Muscle of back (tissue), 13 donors: ENCODE data around the gene PFDN5. TPM values are rescaled to one million over a fixed set of nuclear protein-coding genes. Genes with fewer than 3 reads are reported as not detected.

Source experiments
- DNase-seq, 3 donors: peaks; one replicate each; pipeline versions ENCODE4 v3.0.0 to v3.0.0-alpha.2; 2013
- long read RNA-seq, 9 donors: transcript quantifications; one replicate each; lab custom pipeline, GENCODE V29; 2026
- polyA plus RNA-seq, 10 donors: library from polyadenylated mRNA; unstranded; fragments of 120-200 nt; gene quantifications; one replicate each; pipeline ENCODE4 v1.2.1, GENCODE V29; 2013; ENCODE audit not compliant: insufficient read length in 10 of 10

The PFDN5 gene
- 100 to 1,000 TPM; 481 to 551 (median 501) TPM for polyA plus RNA-seq
- long read RNA-seq, donor 1, transcript PFDN5-203 (4 exons, 478 nt): minor isoform, 9 of 307 reads
- long read RNA-seq, donor 1, transcript PFDN5-206 (2 exons, 541 nt): minor isoform, 10 of 307 reads
- long read RNA-seq, donor 1, transcript PFDN5-214 (6 exons, 847 nt): major isoform, 263 of 307 reads
- long read RNA-seq, donor 1, transcript PFDN5-213 (3 exons, 596 nt): minor isoform, 14 of 307 reads
- long read RNA-seq, donor 1, partial matches to known transcripts: 0 of 307 reads
- long read RNA-seq, donor 1, other reads (novel, unspliced or antisense): 0 of 307 reads
- long read RNA-seq, donor 2, transcript PFDN5-214 (6 exons, 847 nt): major isoform, 259 of 319 reads
- long read RNA-seq, donor 2, transcript PFDN5-206 (2 exons, 541 nt): minor isoform, 5 of 319 reads
- long read RNA-seq, donor 2, transcript PFDN5-203 (4 exons, 478 nt): minor isoform, 6 of 319 reads
- long read RNA-seq, donor 2, transcript PFDN5-213 (3 exons, 596 nt): minor isoform, 9 of 319 reads
- long read RNA-seq, donor 2, partial matches to known transcripts: 15 of 319 reads
- long read RNA-seq, donor 2, other reads (novel, unspliced or antisense): 17 of 319 reads
- long read RNA-seq, donor 3, partial matches to known transcripts: 0 of 2 reads
- long read RNA-seq, donor 3, other reads (novel, unspliced or antisense): 0 of 2 reads
- long read RNA-seq, donor 4, transcript PFDN5-217 (4 exons, 497 nt): minor isoform, 6 of 253 reads
- long read RNA-seq, donor 4, transcript PFDN5-206 (2 exons, 541 nt): minor isoform, 7 of 253 reads
- long read RNA-seq, donor 4, transcript PFDN5-203 (4 exons, 478 nt): minor isoform, 5 of 253 reads
- long read RNA-seq, donor 4, transcript PFDN5-214 (6 exons, 847 nt): major isoform, 225 of 253 reads
- long read RNA-seq, donor 4, partial matches to known transcripts: 0 of 253 reads
- long read RNA-seq, donor 4, other reads (novel, unspliced or antisense): 0 of 253 reads
- long read RNA-seq, donor 5, transcript PFDN5-214 (6 exons, 847 nt): major isoform, 357 of 446 reads
- long read RNA-seq, donor 5, transcript PFDN5-213 (3 exons, 596 nt): minor isoform, 14 of 446 reads
- long read RNA-seq, donor 5, transcript PFDN5-206 (2 exons, 541 nt): minor isoform, 10 of 446 reads
- long read RNA-seq, donor 5, transcript PFDN5-203 (4 exons, 478 nt): minor isoform, 16 of 446 reads
- long read RNA-seq, donor 5, partial matches to known transcripts: 7 of 446 reads
- long read RNA-seq, donor 5, other reads (novel, unspliced or antisense): 37 of 446 reads
- long read RNA-seq, donor 6, transcript PFDN5-217 (4 exons, 497 nt): minor isoform, 10 of 325 reads
- long read RNA-seq, donor 6, transcript PFDN5-203 (4 exons, 478 nt): minor isoform, 9 of 325 reads
- long read RNA-seq, donor 6, transcript PFDN5-214 (6 exons, 847 nt): major isoform, 264 of 325 reads
- long read RNA-seq, donor 6, transcript PFDN5-213 (3 exons, 596 nt): minor isoform, 11 of 325 reads
- long read RNA-seq, donor 6, partial matches to known transcripts: 15 of 325 reads
- long read RNA-seq, donor 6, other reads (novel, unspliced or antisense): 6 of 325 reads
- long read RNA-seq, donor 7, transcript PFDN5-214 (6 exons, 847 nt): major isoform, 191 of 222 reads
- long read RNA-seq, donor 7, transcript PFDN5-217 (4 exons, 497 nt): minor isoform, 10 of 222 reads
- long read RNA-seq, donor 7, partial matches to known transcripts: 0 of 222 reads
- long read RNA-seq, donor 7, other reads (novel, unspliced or antisense): 11 of 222 reads
- long read RNA-seq, donor 8, transcript PFDN5-214 (6 exons, 847 nt): major isoform, 196 of 270 reads
- long read RNA-seq, donor 8, transcript PFDN5-217 (4 exons, 497 nt): minor isoform, 8 of 270 reads
- long read RNA-seq, donor 8, transcript PFDN5-203 (4 exons, 478 nt): minor isoform, 8 of 270 reads
- long read RNA-seq, donor 8, transcript PFDN5-206 (2 exons, 541 nt): minor isoform, 9 of 270 reads
- long read RNA-seq, donor 8, partial matches to known transcripts: 25 of 270 reads
- long read RNA-seq, donor 8, other reads (novel, unspliced or antisense): 10 of 270 reads
- long read RNA-seq, donor 9, transcript PFDN5-214 (6 exons, 847 nt): major isoform, 39 of 44 reads
- long read RNA-seq, donor 9, partial matches to known transcripts: 0 of 44 reads
- long read RNA-seq, donor 9, other reads (novel, unspliced or antisense): 0 of 44 reads

GRCh38 chr12:53295070-53295890, at the start of gene PFDN5:
Gene PFDN5 (plus strand): TSS chr12:53295542. CDS start chr12:53295568, 26 bp downstream.
- DNase-seq: peak; percentile 90 to 98 (median 95)

DNA sequence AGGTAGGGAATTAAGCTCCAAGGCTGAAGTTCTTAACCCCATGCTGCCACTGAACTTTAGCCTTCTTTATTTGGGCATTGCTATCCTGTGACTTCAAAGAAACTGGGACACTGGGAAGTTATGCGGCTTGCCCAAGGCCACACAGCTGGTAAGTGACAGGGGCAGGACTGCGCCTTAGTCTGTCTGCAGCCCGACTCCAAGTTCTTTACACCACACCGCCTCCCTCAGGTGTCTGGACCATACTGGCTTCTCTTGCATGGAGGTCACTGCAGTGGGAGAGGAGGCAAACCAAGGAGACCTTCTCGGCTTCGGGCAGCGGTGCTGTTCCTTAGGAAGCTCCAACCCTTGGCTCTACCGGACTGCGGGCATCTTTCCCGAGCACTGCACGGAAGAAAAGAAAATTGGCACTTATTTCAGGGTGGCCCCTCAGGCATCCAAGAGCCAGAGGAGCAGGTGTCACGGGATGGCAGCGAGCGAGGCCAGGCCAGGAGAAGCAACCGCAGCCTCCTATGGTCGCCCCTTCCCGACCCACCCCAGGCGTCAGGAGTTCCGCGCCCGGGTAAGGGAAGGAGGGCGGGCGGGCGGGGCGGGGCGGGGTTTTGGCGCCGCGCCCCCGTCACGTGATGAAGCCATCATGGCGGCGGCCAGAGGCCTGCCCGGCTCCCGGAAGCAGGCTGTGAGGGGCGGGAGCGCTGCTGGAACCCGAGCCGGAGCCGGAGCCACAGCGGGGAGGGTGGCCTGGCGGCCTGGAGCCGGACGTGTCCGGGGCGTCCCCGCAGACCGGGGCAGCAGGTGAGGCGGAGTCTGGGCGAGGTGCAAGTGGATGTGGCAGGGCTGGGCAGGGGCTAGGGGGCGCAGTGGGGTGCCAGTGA, 43.6 kb upstream of the PFDN5 start:
- peak; percentile 74 to 91 (median 84) for DNase-seq

- no peak for DNase-seq
Measured at GRCh38 chr12:53252349-53252916, 42.9 kb upstream of the PFDN5 start.

GRCh38 chr12:53253298-53253697, 42.0 kb upstream of the PFDN5 start:
- no peak for DNase-seq

- no peak for DNase-seq
Measured at GRCh38 chr12:53254816-53255545, 40.4 kb upstream of the PFDN5 start.

DNA sequence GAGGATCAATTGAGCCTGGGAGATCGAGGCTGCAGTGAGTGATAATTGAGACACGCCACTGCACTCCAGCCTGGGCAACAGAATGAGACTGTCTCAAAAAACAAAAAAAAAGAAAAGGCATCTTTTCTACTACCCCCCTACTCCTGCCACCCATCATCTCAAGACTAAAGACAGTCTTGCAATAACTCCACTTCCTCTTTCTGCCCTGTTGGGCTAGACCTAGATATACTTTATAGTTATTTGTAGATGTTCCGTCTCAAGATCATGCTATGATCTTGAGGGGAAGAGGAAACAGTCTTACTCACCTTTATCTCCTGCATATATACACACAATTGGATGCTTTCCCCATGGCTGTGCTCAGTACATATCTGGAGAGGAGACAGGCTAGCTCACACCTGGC, 39.3 kb upstream of the PFDN5 start:
- DNase-seq: no peak

GRCh38 chr12:53258541-53259539, 36.5 kb upstream of the PFDN5 start:
- no peak for DNase-seq

GRCh38 chr12:53259891-53260290, 35.5 kb upstream of the PFDN5 start:
- DNase-seq: no peak

GRCh38 chr12:53265783-53266182, 29.6 kb upstream of the PFDN5 start:
- no peak for DNase-seq

GRCh38 chr12:53267306-53267998, 27.9 kb upstream of the PFDN5 start:
- no peak for DNase-seq

- DNase-seq: peak; percentile 75 to 92 (median 84)
Measured at GRCh38 chr12:53267999-53268629, 27.2 kb upstream of the PFDN5 start, which contains the start of gene ESPL1. Gene ESPL1 (plus strand): TSS chr12:53268299. CDS start chr12:53268767, 468 bp downstream.

- DNase-seq: no peak
Measured at GRCh38 chr12:53268630-53269562, 26.4 kb upstream of the PFDN5 start.

GRCh38 chr12:53274445-53274844, 20.9 kb upstream of the PFDN5 start:
- DNase-seq: no peak
